T-helper 2 cell treated with Interferon-gamma antibody and Interleukin-4, amounts not matched to agents 5 μg/mL and 100 μg/mL, for 36 hours (primary cell): ENCODE measurements around the gene SH2D4B.

Source experiments
- DNase-seq: peaks from one replicate; pipeline ENCODE4 v3.0.0; 2021; ENCODE audit warnings: low spot score
- H3K27ac Mint-ChIP-seq: one replicate; pipeline ENCODE4 v1.8.0; 2021; ENCODE audit warnings: mild to moderate bottlenecking, mixed read lengths
- H3K27me3 Mint-ChIP-seq: one replicate; pipeline ENCODE4 v1.8.0; 2021; ENCODE audit warnings: low read depth, mixed read lengths
- H3K36me3 Mint-ChIP-seq: one replicate; pipeline ENCODE4 v1.8.0; 2021; ENCODE audit warnings: low read depth, mixed read lengths
- H3K4me1 Mint-ChIP-seq: one replicate; pipeline ENCODE4 v1.8.0; 2021; ENCODE audit warnings: low read depth, mixed read lengths
- H3K4me3 Mint-ChIP-seq: one replicate; pipeline ENCODE4 v1.8.0; 2022; ENCODE audit warnings: mild to moderate bottlenecking, moderate library complexity, mixed read lengths
- H3K9me3 Mint-ChIP-seq: one replicate; pipeline ENCODE4 v1.8.0; 2021; ENCODE audit warnings: mixed read lengths

SH2D4B gene

DNA sequence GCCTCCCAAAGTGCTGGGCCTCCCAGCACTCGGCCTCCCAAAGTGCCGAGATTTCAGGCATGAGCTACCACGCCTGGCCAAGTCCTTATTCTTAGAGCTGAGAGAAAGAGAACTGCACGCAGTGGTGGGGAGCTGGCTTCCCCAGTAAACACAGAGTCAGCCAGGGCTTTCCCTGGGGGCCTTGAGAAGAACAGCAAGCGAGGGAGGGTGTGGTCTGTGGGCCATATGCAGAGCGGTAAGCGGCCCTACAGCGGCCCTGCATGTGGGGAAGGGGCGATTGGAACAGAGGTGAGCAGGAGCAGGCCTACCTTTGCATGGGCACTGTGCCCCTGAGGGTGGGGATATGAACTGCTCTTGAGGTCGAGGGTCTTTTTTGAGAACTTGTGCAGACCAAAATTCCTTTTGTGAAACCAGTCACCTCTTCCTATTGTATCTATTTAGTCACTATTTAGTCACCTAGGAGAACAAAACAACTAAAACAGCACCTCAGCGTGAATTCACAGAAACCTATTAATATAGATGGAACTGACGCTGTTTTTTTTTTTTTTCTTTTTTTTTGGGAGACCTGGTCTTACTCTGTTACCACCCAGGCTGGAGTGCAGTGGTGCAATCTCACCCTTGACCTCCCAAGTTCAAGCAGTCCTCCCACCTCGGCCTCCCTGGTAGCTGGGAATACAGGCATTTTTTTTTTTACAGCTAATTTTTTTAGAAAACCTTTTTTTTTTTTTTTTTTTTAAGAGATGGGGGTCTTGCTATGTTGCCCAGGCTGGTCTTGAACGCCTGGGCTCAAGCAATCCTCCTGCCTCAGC, 36.9 kb upstream of the SH2D4B start:
- peak overlapping the region; percentile 71 for H3K27ac Mint-ChIP-seq
- H3K27me3 Mint-ChIP-seq = no peaks in the 10 kb centered on the region
- DNase-seq = no peak
- peak overlapping the region; percentile 51 for H3K4me3 Mint-ChIP-seq
- H3K9me3 Mint-ChIP-seq = peaks cover 12% of the 10 kb centered on the region
- H3K4me1 Mint-ChIP-seq = peaks cover 81% of the 10 kb centered on the region
- H3K36me3 Mint-ChIP-seq = peaks cover 58% of the 10 kb centered on the region

DNA sequence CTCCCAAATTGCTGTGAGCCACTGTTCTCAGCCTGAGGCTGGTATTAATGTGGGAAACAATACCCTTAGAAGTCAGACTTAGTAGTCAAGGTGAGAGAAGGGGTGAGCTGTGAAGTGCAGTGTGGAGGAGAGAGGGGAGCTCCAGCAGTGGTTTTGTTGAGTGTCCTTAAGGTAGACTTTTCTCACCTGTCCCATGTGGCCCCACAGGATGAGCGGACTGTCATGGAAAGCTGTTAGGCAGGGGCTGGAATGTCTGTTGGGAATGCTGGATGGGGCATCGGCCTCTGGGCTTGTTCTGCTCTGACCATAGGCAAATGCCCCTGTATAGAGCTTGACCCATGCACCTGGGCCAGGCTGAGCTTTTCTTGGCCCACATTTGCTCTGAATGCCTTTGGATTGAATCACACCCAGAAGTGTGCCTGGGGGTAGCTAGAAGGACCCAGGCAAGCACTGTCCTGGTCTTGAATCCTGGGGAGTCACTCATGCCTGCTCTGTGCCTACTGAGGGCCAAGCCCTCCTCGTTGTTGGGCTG, 36.3 kb upstream of the SH2D4B start:
- DNase-seq = no peak
- H3K27me3 Mint-ChIP-seq = no peaks in the 10 kb centered on the region
- H3K27ac Mint-ChIP-seq = peak overlapping the region; percentile 67
- no peak overlapping the region for H3K4me3 Mint-ChIP-seq
- peaks cover 52% of the 10 kb centered on the region for H3K36me3 Mint-ChIP-seq
- H3K9me3 Mint-ChIP-seq = peaks cover 7% of the 10 kb centered on the region
- peaks cover 79% of the 10 kb centered on the region for H3K4me1 Mint-ChIP-seq

DNA sequence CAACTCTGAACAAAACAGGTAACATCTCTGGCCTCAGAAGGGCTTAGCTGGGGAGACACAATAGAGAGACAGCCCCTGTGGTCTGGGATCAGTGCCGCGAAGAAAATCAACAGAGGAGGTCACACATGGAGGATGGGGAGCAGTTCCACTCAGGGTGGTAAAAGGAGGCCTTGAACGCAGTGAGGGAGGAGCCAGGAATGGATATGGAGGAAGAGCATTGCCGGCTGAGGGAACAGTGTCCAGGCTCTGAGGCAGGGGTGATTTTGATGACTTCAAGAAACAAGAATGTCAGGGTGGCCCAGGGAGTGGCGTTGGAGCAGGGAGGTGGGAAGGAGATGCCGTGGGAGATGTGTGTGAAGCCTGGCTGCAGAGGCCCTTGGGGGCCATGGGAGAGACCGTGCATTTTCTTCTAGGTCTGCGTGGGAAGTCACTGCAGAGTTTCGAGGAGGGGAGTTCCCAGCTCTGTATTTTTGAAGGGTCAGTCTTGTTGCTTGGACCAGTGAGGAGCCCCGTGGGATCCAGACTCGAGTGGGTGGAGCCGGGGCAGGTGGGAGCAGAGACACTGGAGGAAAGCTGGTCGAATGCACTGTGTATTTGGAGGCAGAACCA, 35.7 kb upstream of the SH2D4B start:
- peak overlapping the region; percentile 68 for H3K27ac Mint-ChIP-seq
- H3K4me3 Mint-ChIP-seq = no peak overlapping the region
- H3K27me3 Mint-ChIP-seq = no peaks in the 10 kb centered on the region
- peaks cover 47% of the 10 kb centered on the region for H3K36me3 Mint-ChIP-seq
- no peak for DNase-seq
- peaks cover under 1% of the 10 kb centered on the region for H3K9me3 Mint-ChIP-seq
- peaks cover 75% of the 10 kb centered on the region for H3K4me1 Mint-ChIP-seq

DNA sequence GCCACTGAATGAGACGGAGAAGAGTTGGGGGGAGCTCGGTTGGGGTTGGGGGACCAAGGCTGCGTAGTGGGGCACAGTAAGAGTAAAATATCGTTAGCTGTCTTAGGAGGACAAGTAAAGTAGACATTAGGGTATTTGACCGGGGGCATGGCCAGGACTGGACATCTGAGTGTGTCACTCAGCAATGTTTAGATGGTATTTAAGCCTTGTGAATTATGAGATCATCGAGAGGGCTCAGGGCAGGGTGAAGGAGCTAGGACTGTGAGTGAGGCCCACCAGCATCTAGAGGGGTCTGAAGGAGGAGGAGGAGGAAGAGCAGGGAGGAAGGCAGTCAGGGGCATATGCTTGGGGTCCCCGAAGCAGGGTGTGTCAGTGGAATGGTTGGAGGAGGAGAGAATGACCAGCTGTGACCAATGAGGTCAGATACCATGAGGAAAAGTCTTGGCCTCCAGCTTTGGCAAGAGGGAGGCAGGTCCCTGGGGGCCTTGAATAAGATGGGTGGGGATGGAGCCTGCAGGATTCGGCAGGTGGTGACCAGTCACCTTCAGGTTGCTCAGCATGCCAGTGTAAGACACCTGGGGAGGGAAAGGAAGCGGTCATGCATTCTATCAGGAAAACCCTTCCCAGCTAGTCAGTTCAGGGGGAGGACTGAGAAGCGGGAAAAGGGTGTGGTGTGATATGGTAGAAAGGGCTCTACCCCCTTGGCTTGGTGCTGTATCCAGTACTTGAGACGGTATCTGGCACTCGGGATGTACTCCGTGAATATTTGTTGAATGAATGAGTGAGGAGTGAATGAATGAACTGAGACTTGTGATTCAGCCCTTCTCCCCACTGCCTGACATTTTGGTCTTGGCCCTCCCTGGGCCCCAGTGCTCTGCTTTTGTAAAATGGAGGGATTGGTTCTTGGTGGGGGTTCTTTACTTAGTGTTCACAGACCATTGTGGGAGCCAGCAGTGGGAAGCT, 34.8 kb upstream of the SH2D4B start:
- H3K4me3 Mint-ChIP-seq = no peak overlapping the region
- H3K9me3 Mint-ChIP-seq = no peaks in the 10 kb centered on the region
- no peak for DNase-seq
- H3K36me3 Mint-ChIP-seq = peaks cover 45% of the 10 kb centered on the region
- peaks cover 67% of the 10 kb centered on the region for H3K4me1 Mint-ChIP-seq
- H3K27me3 Mint-ChIP-seq = no peaks in the 10 kb centered on the region
- H3K27ac Mint-ChIP-seq = peak overlapping the region; percentile 68

DNA sequence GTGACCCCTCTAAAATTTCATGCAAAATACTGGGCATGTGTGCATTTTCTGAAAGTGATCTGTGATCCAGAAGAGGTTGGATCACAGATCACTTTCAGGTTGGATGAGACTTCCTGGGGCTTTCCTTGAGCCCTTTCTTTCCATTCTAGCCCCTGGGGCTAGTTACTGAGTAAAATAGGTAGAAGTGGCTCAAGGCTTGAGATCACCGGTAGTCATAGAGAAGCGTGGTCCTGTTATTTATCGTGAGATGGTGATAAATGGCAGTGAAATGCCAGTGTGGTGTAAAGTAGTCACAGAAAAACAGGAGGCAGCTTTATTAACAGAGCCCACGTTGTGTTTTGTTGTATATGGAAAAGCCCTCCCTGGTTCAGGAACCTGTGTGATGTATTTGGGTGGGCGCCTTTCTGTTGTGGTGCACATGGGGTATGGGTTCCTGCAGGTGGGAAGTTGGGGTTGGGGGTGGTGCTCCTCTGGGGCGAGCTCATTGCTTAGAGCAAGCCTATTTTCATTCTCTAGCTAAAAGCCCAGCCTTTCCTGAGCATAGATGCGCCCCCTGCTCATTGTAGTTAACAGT, 34.0 kb upstream of the SH2D4B start:
- H3K9me3 Mint-ChIP-seq = no peaks in the 10 kb centered on the region
- peaks cover 45% of the 10 kb centered on the region for H3K36me3 Mint-ChIP-seq
- peak overlapping the region; percentile 68 for H3K27ac Mint-ChIP-seq
- no peak for DNase-seq
- no peaks in the 10 kb centered on the region for H3K27me3 Mint-ChIP-seq
- H3K4me1 Mint-ChIP-seq = peaks cover 60% of the 10 kb centered on the region
- H3K4me3 Mint-ChIP-seq = no peak overlapping the region

DNA sequence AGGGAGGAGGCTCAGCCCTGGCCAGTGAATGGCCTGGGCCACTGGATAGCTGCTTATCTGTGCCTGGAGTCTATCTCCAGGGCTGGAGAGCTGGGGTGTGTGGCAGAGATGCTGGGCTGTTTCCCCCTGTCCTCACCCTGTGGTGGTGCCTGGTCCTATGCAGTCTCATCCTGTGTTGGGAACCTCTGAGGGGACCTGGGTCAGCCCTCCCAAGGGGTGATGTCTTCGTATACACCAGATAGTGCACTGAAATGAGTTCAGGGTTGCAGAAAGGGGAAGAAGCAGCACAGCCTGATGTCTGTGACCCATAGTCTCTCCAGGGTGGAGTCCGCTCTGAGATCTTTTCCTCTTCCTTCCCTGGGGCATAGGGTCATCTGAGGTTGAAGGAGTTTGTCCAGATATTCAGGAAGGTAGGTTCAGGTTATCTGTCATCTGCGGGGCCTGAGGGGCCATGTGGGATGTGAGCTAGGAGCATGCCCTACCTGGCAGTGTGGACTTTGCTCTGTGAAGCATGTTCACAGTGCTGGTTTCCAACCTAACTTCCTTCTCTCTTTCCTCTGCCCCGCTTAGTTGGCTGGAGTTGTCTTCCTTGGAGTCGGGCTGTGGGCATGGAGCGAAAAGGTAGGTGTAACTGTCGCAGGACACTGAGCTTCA, 33.4 kb upstream of the SH2D4B start:
- Mint-ChIP-seq H3K27ac (peak overlapping the region; percentile 68), H3K9me3 (no peaks in the 10 kb centered on the region), H3K36me3 (peaks cover 46% of the 10 kb centered on the region), H3K4me3 (no peak overlapping the region), H3K4me1 (peaks cover 55% of the 10 kb centered on the region), H3K27me3 (no peaks in the 10 kb centered on the region)
- no peak for DNase-seq

DNA sequence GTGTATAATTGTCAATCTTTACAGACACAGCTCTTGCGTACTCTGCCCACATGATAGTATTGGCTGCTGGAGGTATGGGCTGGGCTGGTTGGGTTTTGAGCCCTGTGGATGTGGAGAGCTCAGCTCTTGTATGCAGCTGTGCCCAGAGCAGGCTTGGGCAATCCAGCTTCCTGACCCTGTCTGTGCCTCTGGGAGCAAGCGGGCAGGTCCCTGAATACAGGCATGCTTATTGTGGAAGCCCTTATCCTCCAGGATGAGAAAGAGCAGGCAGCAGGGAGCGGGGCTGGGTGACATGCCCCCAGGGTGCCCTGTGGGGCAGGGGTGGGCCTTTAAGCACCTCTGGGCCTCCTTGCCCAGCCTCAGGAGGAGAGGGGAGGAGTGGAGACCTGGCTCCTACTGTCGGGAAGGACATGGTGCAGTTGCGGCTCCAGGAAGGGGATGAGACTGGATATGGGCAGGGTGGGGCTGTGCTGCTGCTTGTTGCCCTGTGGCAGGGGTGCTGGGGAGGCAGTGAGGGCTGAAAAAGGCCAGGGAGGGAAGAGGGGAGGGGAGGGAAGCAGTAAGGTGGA, 32.7 kb upstream of the SH2D4B start:
- DNase-seq = no peak
- H3K4me3 Mint-ChIP-seq = no peak overlapping the region
- peak overlapping the region; percentile 68 for H3K27ac Mint-ChIP-seq
- peaks cover 48% of the 10 kb centered on the region for H3K36me3 Mint-ChIP-seq
- no peaks in the 10 kb centered on the region for H3K27me3 Mint-ChIP-seq
- peaks cover 48% of the 10 kb centered on the region for H3K4me1 Mint-ChIP-seq
- no peaks in the 10 kb centered on the region for H3K9me3 Mint-ChIP-seq

DNA sequence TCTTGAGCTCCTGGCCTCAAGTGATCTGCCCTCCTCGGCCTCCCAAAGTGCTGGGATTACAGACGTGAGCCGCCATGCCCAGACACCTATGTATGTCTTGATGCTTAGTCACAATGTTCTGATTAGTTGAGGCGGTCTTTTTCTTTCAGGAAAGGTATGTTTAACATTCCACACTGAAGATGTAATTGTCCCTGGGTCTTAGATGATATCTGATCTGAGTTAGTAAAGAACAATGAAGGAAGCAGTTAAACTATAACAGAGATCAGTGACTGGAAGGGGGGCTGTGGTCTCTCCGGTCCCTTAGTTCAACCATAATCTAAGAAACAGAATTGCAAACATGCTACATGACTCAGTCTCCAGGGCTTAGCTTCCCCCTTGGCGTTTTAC, 31.5 kb upstream of the SH2D4B start:
- Mint-ChIP-seq H3K4me3 (no peak overlapping the region), H3K36me3 (peaks cover 49% of the 10 kb centered on the region), H3K27ac (peak overlapping the region; percentile 20), H3K27me3 (no peaks in the 10 kb centered on the region), H3K4me1 (peaks cover 44% of the 10 kb centered on the region), H3K9me3 (no peaks in the 10 kb centered on the region)
- DNase-seq = no peak

DNA sequence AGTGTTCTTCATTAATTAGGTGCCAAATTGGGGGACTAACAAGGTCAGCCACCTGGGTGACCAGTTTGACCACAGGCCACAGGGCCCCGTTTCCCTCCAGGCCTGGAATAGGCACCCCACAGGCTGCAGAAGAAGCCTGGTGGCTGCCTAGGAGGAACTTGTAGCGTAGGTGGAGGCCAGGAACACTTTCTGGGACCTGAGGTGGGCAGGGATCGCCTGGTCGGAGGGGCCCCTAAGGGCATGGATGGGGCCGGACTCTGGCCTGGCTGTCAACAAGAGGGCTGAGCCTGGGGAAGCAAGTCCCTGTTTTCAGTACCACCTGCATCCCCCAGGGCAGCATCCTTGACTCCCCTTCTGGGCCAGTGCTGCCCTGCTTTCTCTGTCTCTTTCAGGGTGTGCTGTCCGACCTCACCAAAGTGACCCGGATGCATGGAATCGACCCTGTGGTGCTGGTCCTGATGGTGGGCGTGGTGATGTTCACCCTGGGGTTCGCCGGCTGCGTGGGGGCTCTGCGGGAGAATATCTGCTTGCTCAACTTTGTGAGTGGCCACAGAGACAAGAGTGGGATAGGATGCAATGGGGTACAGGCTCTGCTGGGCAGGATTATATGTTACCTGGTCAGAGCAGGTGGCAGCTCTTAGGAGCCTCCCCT, 30.7 kb upstream of the SH2D4B start:
- Mint-ChIP-seq H3K4me3 (no peak overlapping the region), H3K9me3 (no peaks in the 10 kb centered on the region), H3K27me3 (no peaks in the 10 kb centered on the region), H3K27ac (no peak overlapping the region), H3K36me3 (peaks cover 46% of the 10 kb centered on the region), H3K4me1 (peaks cover 44% of the 10 kb centered on the region)
- no peak for DNase-seq

DNA sequence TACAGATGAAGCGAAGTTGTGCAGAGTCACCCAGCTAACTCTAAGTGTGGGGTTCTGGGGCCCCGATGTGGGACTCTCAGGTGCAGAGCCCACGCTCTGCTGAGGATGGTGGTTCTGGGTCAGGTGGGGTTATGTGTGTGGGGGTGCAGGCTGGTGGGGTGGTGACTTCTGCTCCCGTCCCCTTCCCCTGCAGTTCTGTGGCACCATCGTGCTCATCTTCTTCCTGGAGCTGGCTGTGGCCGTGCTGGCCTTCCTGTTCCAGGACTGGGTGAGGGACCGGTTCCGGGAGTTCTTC, 28.6 kb upstream of the SH2D4B start:
- no peak overlapping the region for H3K27ac Mint-ChIP-seq
- no peak overlapping the region for H3K4me3 Mint-ChIP-seq
- H3K9me3 Mint-ChIP-seq = no peaks in the 10 kb centered on the region
- no peaks in the 10 kb centered on the region for H3K27me3 Mint-ChIP-seq
- DNase-seq = no peak
- peaks cover 48% of the 10 kb centered on the region for H3K36me3 Mint-ChIP-seq
- H3K4me1 Mint-ChIP-seq = peaks cover 27% of the 10 kb centered on the region

DNA sequence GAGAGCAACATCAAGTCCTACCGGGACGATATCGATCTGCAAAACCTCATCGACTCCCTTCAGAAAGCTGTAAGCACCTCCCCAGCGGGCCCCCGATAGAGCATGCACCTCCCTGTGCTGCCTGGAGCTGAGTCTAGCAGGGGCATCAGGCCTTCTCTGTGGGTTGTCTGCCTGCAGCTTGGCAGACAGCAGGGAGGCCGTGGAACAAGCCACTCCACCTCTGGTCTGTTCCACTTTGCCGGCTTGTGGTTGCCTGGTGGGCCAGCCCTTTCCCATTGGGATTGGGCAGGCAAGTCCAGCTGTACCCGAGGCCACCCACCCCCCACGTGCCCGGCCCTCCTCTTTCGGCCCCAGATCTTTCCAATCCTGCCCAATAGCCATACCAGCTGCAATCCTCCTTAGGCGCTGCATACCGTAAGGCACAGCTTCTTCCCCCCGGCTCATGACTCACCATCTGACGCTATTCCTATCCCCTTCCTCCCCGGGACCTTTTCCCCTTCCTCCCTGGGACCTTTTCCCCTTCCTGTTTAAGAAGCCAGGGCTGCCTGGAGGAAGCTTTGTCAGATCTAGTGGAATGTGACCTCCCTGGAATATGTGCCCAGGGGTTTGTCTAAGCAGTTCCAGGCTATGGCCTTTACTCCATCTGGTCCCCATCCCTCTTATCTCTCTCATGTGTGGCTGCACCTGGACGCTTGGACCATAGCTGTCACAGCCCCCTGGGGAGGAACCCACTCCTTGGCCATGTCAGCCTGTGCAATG, 28.1 kb upstream of the SH2D4B start:
- H3K4me3 Mint-ChIP-seq = no peak overlapping the region
- H3K9me3 Mint-ChIP-seq = no peaks in the 10 kb centered on the region
- H3K4me1 Mint-ChIP-seq = peaks cover 21% of the 10 kb centered on the region
- H3K27me3 Mint-ChIP-seq = no peaks in the 10 kb centered on the region
- H3K36me3 Mint-ChIP-seq = peaks cover 53% of the 10 kb centered on the region
- no peak for DNase-seq
- H3K27ac Mint-ChIP-seq = no peak overlapping the region

DNA sequence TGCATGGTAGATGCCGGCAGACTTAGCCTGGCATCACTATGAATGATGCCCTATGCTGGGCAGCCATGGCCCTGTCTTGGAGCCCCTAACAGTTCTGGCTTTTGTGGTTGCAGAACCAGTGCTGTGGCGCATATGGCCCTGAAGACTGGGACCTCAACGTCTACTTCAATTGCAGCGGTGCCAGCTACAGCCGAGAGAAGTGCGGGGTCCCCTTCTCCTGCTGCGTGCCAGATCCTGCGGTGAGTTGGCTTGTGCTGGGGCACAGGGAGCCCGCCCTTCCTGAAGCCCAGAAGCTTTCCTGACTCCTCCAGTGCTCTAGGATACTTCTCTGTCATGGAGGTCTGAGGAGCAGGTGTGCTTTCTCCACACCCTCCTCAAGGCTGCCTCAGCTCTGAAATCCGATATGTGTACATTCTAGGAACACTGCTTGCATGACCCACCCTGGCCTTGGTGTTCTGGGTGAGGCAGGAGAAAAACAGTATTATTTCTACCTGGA, 25.6 kb upstream of the SH2D4B start:
- H3K4me1 Mint-ChIP-seq = peaks cover 10% of the 10 kb centered on the region
- H3K27ac Mint-ChIP-seq = peak overlapping the region; percentile 78
- no peak for DNase-seq
- peaks cover 58% of the 10 kb centered on the region for H3K36me3 Mint-ChIP-seq
- no peaks in the 10 kb centered on the region for H3K27me3 Mint-ChIP-seq
- H3K9me3 Mint-ChIP-seq = no peaks in the 10 kb centered on the region
- no peak overlapping the region for H3K4me3 Mint-ChIP-seq
